ENCODE measurements around the gene ENPP6. TPM values are rescaled to one million over a fixed set of nuclear protein-coding genes. Genes with fewer than 3 reads are reported as not detected.

ENPP6 gene
- polyA plus RNA-seq, 1 donor from 2014 or later: not detected

GRCh38 chr4:184263461-184263860 is 45.8 kb upstream of the ENPP6 start:
- Histone ChIP-seq H3K27ac (ENCODE audit: low read length) (no peak overlapping the region), H4K20me1 (ENCODE audit: insufficient read depth) (no peaks in the 10 kb centered on the region), H3F3A (ENCODE audit: insufficient read depth, low read length, poor library complexity, severe bottlenecking) (no peaks in the 10 kb centered on the region), H3K36me3 (ENCODE audit: insufficient read depth, low read length) (no peaks in the 10 kb centered on the region), H3K9me3 (ENCODE audit: low read length) (no peaks in the 10 kb centered on the region), H3K9me2 (ENCODE audit: insufficient read depth, low read length) (no peaks in the 10 kb centered on the region), H3K4me3 (ENCODE audit: low read length) (no peak overlapping the region), H3K9ac (ENCODE audit: low read length) (no peak overlapping the region), H2AFZ (ENCODE audit: low read depth, low read length) (no peak overlapping the region), H3K79me2 (replicated peaks; ENCODE audit: insufficient read depth, low read length) (no peaks in the 10 kb centered on the region), H3K27me3 (ENCODE audit: insufficient read depth, low read depth, low read length) (no peaks in the 10 kb centered on the region), H3K4me2 (ENCODE audit: low read length) (no peak overlapping the region)
- TF ChIP-seq EP300 (conservative IDR thresholded peaks at IDR 0.05; ENCODE audit: poor library complexity, severe bottlenecking) (no peak), RAD21 (conservative IDR thresholded peaks at IDR 0.05) (no peak), MXI1 (conservative IDR thresholded peaks at IDR 0.05; ENCODE audit: poor library complexity, severe bottlenecking) (no peak), REST (IDR thresholded peaks at IDR 0.05; ENCODE audit: borderline replicate concordance) (no peak)
- TF ChIP-seq, protein P1, sequence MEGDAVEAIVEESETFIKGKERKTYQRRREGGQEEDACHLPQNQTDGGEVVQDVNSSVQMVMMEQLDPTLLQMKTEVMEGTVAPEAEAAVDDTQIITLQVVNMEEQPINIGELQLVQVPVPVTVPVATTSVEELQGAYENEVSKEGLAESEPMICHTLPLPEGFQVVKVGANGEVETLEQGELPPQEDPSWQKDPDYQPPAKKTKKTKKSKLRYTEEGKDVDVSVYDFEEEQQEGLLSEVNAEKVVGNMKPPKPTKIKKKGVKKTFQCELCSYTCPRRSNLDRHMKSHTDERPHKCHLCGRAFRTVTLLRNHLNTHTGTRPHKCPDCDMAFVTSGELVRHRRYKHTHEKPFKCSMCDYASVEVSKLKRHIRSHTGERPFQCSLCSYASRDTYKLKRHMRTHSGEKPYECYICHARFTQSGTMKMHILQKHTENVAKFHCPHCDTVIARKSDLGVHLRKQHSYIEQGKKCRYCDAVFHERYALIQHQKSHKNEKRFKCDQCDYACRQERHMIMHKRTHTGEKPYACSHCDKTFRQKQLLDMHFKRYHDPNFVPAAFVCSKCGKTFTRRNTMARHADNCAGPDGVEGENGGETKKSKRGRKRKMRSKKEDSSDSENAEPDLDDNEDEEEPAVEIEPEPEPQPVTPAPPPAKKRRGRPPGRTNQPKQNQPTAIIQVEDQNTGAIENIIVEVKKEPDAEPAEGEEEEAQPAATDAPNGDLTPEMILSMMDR (IDR thresholded peaks at IDR 0.05; ENCODE audit: poor library complexity, severe bottlenecking): no peak

GRCh38 chr4:184262901-184263300 is 45.2 kb upstream of the ENPP6 start:
- Histone ChIP-seq H2AFZ (ENCODE audit: low read depth, low read length) (no peak overlapping the region), H3K4me2 (ENCODE audit: low read length) (no peak overlapping the region), H4K20me1 (ENCODE audit: insufficient read depth) (no peaks in the 10 kb centered on the region), H3K79me2 (replicated peaks; ENCODE audit: insufficient read depth, low read length) (no peaks in the 10 kb centered on the region), H3F3A (ENCODE audit: insufficient read depth, low read length, poor library complexity, severe bottlenecking) (no peaks in the 10 kb centered on the region), H3K36me3 (ENCODE audit: insufficient read depth, low read length) (no peaks in the 10 kb centered on the region), H3K9me2 (ENCODE audit: insufficient read depth, low read length) (no peaks in the 10 kb centered on the region), H3K9me3 (ENCODE audit: low read length) (no peaks in the 10 kb centered on the region), H3K27me3 (ENCODE audit: insufficient read depth, low read depth, low read length) (no peaks in the 10 kb centered on the region), H3K4me3 (ENCODE audit: low read length) (no peak overlapping the region), H3K9ac (ENCODE audit: low read length) (no peak overlapping the region), H3K27ac (ENCODE audit: low read length) (no peak overlapping the region)
- TF ChIP-seq, protein P1 (IDR thresholded peaks at IDR 0.05; ENCODE audit: poor library complexity, severe bottlenecking): no peak

GRCh38 chr4:184261246-184261645 is 43.6 kb upstream of the ENPP6 start:
- Histone ChIP-seq H3K4me3 (ENCODE audit: low read length) (no peak overlapping the region), H3K9me3 (ENCODE audit: low read length) (no peaks in the 10 kb centered on the region), H3K36me3 (ENCODE audit: insufficient read depth, low read length) (no peaks in the 10 kb centered on the region), H3K27ac (ENCODE audit: low read length) (no peak overlapping the region), H4K20me1 (ENCODE audit: insufficient read depth) (no peaks in the 10 kb centered on the region), H3K27me3 (ENCODE audit: insufficient read depth, low read depth, low read length) (no peaks in the 10 kb centered on the region), H3F3A (ENCODE audit: insufficient read depth, low read length, poor library complexity, severe bottlenecking) (no peaks in the 10 kb centered on the region), H2AFZ (ENCODE audit: low read depth, low read length) (no peak overlapping the region), H3K9ac (ENCODE audit: low read length) (no peak overlapping the region), H3K79me2 (replicated peaks; ENCODE audit: insufficient read depth, low read length) (no peaks in the 10 kb centered on the region), H3K4me2 (ENCODE audit: low read length) (no peak overlapping the region), H3K9me2 (ENCODE audit: insufficient read depth, low read length) (no peaks in the 10 kb centered on the region)
- no peak for TF ChIP-seq EZH2 (IDR thresholded peaks at IDR 0.05; ENCODE audit: borderline replicate concordance, insufficient read depth, low read length, poor library complexity, severe bottlenecking)
- TF ChIP-seq TAF1 (IDR thresholded peaks at IDR 0.05; ENCODE audit: low read depth): no peak
- TF ChIP-seq RAD21 (conservative IDR thresholded peaks at IDR 0.05): no peak
- TF ChIP-seq, protein P1 (IDR thresholded peaks at IDR 0.05; ENCODE audit: poor library complexity, severe bottlenecking): no peak
- no peak for TF ChIP-seq REST (IDR thresholded peaks at IDR 0.05; ENCODE audit: borderline replicate concordance)
- TF ChIP-seq MXI1 (conservative IDR thresholded peaks at IDR 0.05; ENCODE audit: poor library complexity, severe bottlenecking): no peak
- TF ChIP-seq SMC3 (conservative IDR thresholded peaks at IDR 0.05; ENCODE audit: poor library complexity): no peak

All from neural cell (in vitro differentiated cells).